ENCODE results near the gene STAG2.
"Not testable (repeated sequence)": the region's sequence is repeated elsewhere in the genome, so short reads cannot be mapped to it uniquely, and the experiment has no call there.

STAG2 gene

GRCh38 chrX:123961268-123962005 is at the start of gene STAG2:
Gene STAG2, plus strand, starts transcription at chrX:123961706. Its CDS starts 60,922 bp downstream, at chrX:124022628.
- DNase-seq (ENCODE audit: low spot score) = peak; percentile 81

GRCh38 chrX:123917069-123917468 is 44.4 kb upstream of the STAG2 start:
- no peak for DNase-seq (ENCODE audit: low spot score)

GRCh38 chrX:123918106-123918721 is 43.3 kb upstream of the STAG2 start:
- no peak for DNase-seq (ENCODE audit: low spot score)

GRCh38 chrX:123920105-123920785 is 41.3 kb upstream of the STAG2 start:
- no peak for DNase-seq (ENCODE audit: low spot score)

GRCh38 chrX:123923211-123923610 is 38.3 kb upstream of the STAG2 start:
- DNase-seq (ENCODE audit: low spot score) = no peak

GRCh38 chrX:123924186-123924585 is 37.3 kb upstream of the STAG2 start:
- DNase-seq (ENCODE audit: low spot score) = no peak

- DNase-seq (ENCODE audit: low spot score) = no peak
These were observed 33.7 kb upstream of the STAG2 start for GRCh38 chrX:123927845-123928244.

GRCh38 chrX:123932055-123932454 is 29.5 kb upstream of the STAG2 start:
- not testable (repeated sequence) for DNase-seq (ENCODE audit: low spot score)

- no peak for DNase-seq (ENCODE audit: low spot score)
These were observed 18.4 kb upstream of the STAG2 start for GRCh38 chrX:123943074-123943473.

- no peak for DNase-seq (ENCODE audit: low spot score)
These were observed 18.0 kb upstream of the STAG2 start for GRCh38 chrX:123943488-123943887.

GRCh38 chrX:123949846-123950245 is 11.7 kb upstream of the STAG2 start:
- DNase-seq (ENCODE audit: low spot score) = no peak

GRCh38 chrX:123959281-123960063 is 2.0 kb upstream of the STAG2 start:
- peak; percentile 53 for DNase-seq (ENCODE audit: low spot score)

- DNase-seq (ENCODE audit: low spot score) = no peak
These were observed 594 bp upstream of the STAG2 start for GRCh38 chrX:123960956-123961267.

GRCh38 chrX:123962006-123962467 is 531 bp downstream of the STAG2 start:
- no peak for DNase-seq (ENCODE audit: low spot score)

GRCh38 chrX:123962794-123963373 is 1.4 kb downstream of the STAG2 start:
- peak; percentile 82 for DNase-seq (ENCODE audit: low spot score)

GRCh38 chrX:123964156-123964834 is 2.8 kb downstream of the STAG2 start:
- DNase-seq (ENCODE audit: low spot score) = no peak

GRCh38 chrX:123965712-123966111 is 4.2 kb downstream of the STAG2 start:
- no peak for DNase-seq (ENCODE audit: low spot score)

- DNase-seq (ENCODE audit: low spot score) = no peak
These were observed 6.0 kb downstream of the STAG2 start for GRCh38 chrX:123967497-123967896.

- no peak for DNase-seq (ENCODE audit: low spot score)
These were observed 7.0 kb downstream of the STAG2 start for GRCh38 chrX:123968383-123969050.

- DNase-seq (ENCODE audit: low spot score) = no peak
These were observed 10.5 kb downstream of the STAG2 start for GRCh38 chrX:123971982-123972381.

- DNase-seq (ENCODE audit: low spot score) = no peak
These were observed 12.4 kb downstream of the STAG2 start for GRCh38 chrX:123973921-123974320.

Measured in ecto neural progenitor cell (in vitro differentiated cells).